Measurements from ENCODE around the gene L3MBTL3.

Gene L3MBTL3

GRCh38 chr6:130008236-130008873 is 10.0 kb upstream of the L3MBTL3 start:
- H3K4me1 ChIP-seq (ENCODE audit: control insufficient read depth, insufficient read depth, low read length) = no peaks in the 10 kb centered on the region
- H3K9ac ChIP-seq (ENCODE audit: low read depth, low read length) = no peak overlapping the region
- H3K4me3 ChIP-seq (ENCODE audit: low read depth, low read length) = no peak overlapping the region
- 0 out of 2 replicates have a peak, but pooled peaks cover 2% of the 10 kb centered on the region for H3K9me3 ChIP-seq (ENCODE audit: control insufficient read depth, insufficient read depth, low read length)
- H3K27ac ChIP-seq (ENCODE audit: low read depth, low read length) = no peak overlapping the region
- H3K27me3 ChIP-seq (ENCODE audit: control insufficient read depth, insufficient read depth, low read length) = no peaks in the 10 kb centered on the region
- no peaks in the 10 kb centered on the region for H3K36me3 ChIP-seq (ENCODE audit: control insufficient read depth, insufficient read depth, low read length)

DNA sequence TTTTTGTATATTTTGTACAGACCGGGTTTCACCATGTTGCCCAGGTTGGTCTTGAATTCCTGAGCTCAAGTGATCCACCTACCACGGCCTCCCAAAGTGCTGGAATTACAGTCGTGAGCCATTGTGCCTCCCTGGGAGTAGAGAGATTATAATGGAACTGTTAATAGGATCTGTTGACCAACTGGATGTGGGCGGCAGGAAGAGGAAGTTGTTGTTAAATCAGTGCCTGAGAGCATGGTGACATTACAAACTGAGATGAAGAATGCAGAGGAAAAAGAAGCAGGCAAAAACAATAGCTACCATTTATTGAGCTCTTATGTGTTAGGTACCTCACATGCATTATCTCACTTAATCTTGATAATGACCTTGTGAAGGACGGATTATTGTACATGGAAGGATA is 9.2 kb upstream of the L3MBTL3 start:
- no peaks in the 10 kb centered on the region for H3K27me3 ChIP-seq (ENCODE audit: control insufficient read depth, insufficient read depth, low read length)
- no peaks in the 10 kb centered on the region for H3K4me1 ChIP-seq (ENCODE audit: control insufficient read depth, insufficient read depth, low read length)
- no peak overlapping the region for H3K9ac ChIP-seq (ENCODE audit: low read depth, low read length)
- H3K9me3 ChIP-seq (ENCODE audit: control insufficient read depth, insufficient read depth, low read length) = 0 out of 2 replicates have a peak, but pooled peaks cover 2% of the 10 kb centered on the region
- H3K27ac ChIP-seq (ENCODE audit: low read depth, low read length) = no peak overlapping the region
- H3K4me3 ChIP-seq (ENCODE audit: low read depth, low read length) = no peak overlapping the region
- H3K36me3 ChIP-seq (ENCODE audit: control insufficient read depth, insufficient read depth, low read length) = no peaks in the 10 kb centered on the region

- H3K4me3 ChIP-seq (ENCODE audit: low read depth, low read length) = no peak overlapping the region
- 0 out of 2 replicates have a peak, but pooled peaks cover 2% of the 10 kb centered on the region for H3K9me3 ChIP-seq (ENCODE audit: control insufficient read depth, insufficient read depth, low read length)
- H3K27ac ChIP-seq (ENCODE audit: low read depth, low read length) = no peak overlapping the region
- no peaks in the 10 kb centered on the region for H3K4me1 ChIP-seq (ENCODE audit: control insufficient read depth, insufficient read depth, low read length)
- no peaks in the 10 kb centered on the region for H3K36me3 ChIP-seq (ENCODE audit: control insufficient read depth, insufficient read depth, low read length)
- no peaks in the 10 kb centered on the region for H3K27me3 ChIP-seq (ENCODE audit: control insufficient read depth, insufficient read depth, low read length)
- no peak overlapping the region for H3K9ac ChIP-seq (ENCODE audit: low read depth, low read length)
Measured at GRCh38 chr6:130010387-130010786, 8.0 kb upstream of the L3MBTL3 start.

DNA sequence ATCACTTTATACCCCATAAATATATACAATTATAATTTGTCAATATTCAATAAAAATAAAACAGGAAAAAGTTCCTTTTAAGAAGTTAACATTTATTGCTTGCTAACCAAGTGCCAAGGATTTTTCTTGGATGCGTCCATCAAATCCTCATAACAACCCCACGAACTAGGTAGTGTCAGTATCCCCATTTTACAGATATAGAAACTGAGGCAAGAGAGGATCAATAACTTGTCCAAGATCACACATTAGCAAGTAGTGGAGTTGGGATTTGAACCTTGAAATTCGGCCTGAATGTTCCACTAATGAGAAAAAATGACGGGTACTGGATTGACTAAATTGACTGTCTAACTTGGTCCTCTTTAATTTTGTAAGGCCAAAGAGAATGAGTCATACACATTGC is 5.7 kb upstream of the L3MBTL3 start:
- H3K4me3 ChIP-seq (ENCODE audit: low read depth, low read length) = no peak overlapping the region
- H3K4me1 ChIP-seq (ENCODE audit: control insufficient read depth, insufficient read depth, low read length) = peaks cover under 1% of the 10 kb centered on the region; the same call in 1 of the 2 replicates
- peaks cover 2% of the 10 kb centered on the region; the same call in 1 of the 2 replicates for H3K27me3 ChIP-seq (ENCODE audit: control insufficient read depth, insufficient read depth, low read length)
- H3K9ac ChIP-seq (ENCODE audit: low read depth, low read length) = no peak overlapping the region
- no peaks in the 10 kb centered on the region for H3K9me3 ChIP-seq (ENCODE audit: control insufficient read depth, insufficient read depth, low read length)
- H3K27ac ChIP-seq (ENCODE audit: low read depth, low read length) = no peak overlapping the region
- H3K36me3 ChIP-seq (ENCODE audit: control insufficient read depth, insufficient read depth, low read length) = no peaks in the 10 kb centered on the region

DNA sequence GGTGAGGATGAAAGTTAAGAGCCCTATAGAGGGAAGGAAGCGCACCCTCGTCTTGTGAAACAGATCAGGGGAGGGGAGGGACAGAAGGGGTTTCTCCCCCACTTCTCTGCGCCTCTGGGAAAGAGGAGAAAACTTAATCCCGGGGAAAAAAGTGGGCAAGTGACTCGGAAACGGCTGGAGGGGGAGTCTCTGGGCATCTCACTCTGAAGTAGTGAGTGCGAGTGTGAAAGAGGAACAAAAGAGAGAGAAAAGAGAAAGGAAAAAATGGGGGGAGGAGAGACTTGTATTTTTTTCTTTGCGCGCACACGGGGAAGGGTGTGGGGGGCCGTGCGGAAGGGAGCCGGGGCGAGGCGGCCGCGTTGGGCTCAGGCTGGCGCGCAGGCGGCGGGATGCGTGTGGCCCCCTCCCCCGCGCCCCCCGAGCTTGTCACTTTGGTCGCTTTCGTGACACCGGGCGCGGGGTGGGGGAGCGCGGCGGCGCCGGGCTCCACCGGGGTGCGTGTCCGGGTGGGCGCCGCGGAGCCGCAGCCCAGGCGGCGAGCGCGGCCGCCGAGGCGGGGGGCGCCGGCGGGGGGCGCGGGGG is 454 bp downstream of the L3MBTL3 start:
- Histone ChIP-seq H3K27ac (ENCODE audit: low read depth, low read length) (peak overlapping the region; percentile 22), H3K9ac (ENCODE audit: low read depth, low read length) (no peak overlapping the region)

GRCh38 chr6:130019326-130020072 is 1.1 kb downstream of the L3MBTL3 start:
- peaks cover 9% of the 10 kb centered on the region; the same call in 1 of the 2 replicates for H3K4me1 ChIP-seq (ENCODE audit: control insufficient read depth, insufficient read depth, low read length)
- peak overlapping the region; percentile 92 for H3K4me3 ChIP-seq (ENCODE audit: low read depth, low read length)
- H3K9me3 ChIP-seq (ENCODE audit: control insufficient read depth, insufficient read depth, low read length) = no peaks in the 10 kb centered on the region
- no peaks in the 10 kb centered on the region for H3K36me3 ChIP-seq (ENCODE audit: control insufficient read depth, insufficient read depth, low read length)
- H3K27me3 ChIP-seq (ENCODE audit: control insufficient read depth, insufficient read depth, low read length) = peaks cover 12% of the 10 kb centered on the region
- H3K9ac ChIP-seq (ENCODE audit: low read depth, low read length) = peak overlapping the region; percentile 55
- no peak overlapping the region for H3K27ac ChIP-seq (ENCODE audit: low read depth, low read length)

More for the DNA sequence above, 454 bp downstream of the L3MBTL3 start:
- Histone ChIP-seq H3K4me3 (ENCODE audit: low read depth, low read length) (peak overlapping the region; percentile 92), H3K36me3 (ENCODE audit: control insufficient read depth, insufficient read depth, low read length) (no peaks in the 10 kb centered on the region), H3K4me1 (ENCODE audit: control insufficient read depth, insufficient read depth, low read length) (peaks cover 9% of the 10 kb centered on the region; the same call in 1 of the 2 replicates), H3K9me3 (ENCODE audit: control insufficient read depth, insufficient read depth, low read length) (no peaks in the 10 kb centered on the region), H3K27me3 (ENCODE audit: control insufficient read depth, insufficient read depth, low read length) (peaks cover 12% of the 10 kb centered on the region)

GRCh38 chr6:130020073-130020906 is 1.9 kb downstream of the L3MBTL3 start:
- Histone ChIP-seq H3K27me3 (ENCODE audit: control insufficient read depth, insufficient read depth, low read length) (peaks cover 12% of the 10 kb centered on the region), H3K4me3 (ENCODE audit: low read depth, low read length) (peak overlapping the region; percentile 72), H3K27ac (ENCODE audit: low read depth, low read length) (no peak overlapping the region), H3K4me1 (ENCODE audit: control insufficient read depth, insufficient read depth, low read length) (peaks cover 9% of the 10 kb centered on the region; the same call in 1 of the 2 replicates), H3K36me3 (ENCODE audit: control insufficient read depth, insufficient read depth, low read length) (no peaks in the 10 kb centered on the region), H3K9ac (ENCODE audit: low read depth, low read length) (no peak overlapping the region), H3K9me3 (ENCODE audit: control insufficient read depth, insufficient read depth, low read length) (no peaks in the 10 kb centered on the region)

- H3K36me3 ChIP-seq (ENCODE audit: control insufficient read depth, insufficient read depth, low read length) = no peaks in the 10 kb centered on the region
- peak overlapping the region; percentile 72 for H3K4me3 ChIP-seq (ENCODE audit: low read depth, low read length)
- peaks cover 12% of the 10 kb centered on the region for H3K27me3 ChIP-seq (ENCODE audit: control insufficient read depth, insufficient read depth, low read length)
- no peak overlapping the region for H3K9ac ChIP-seq (ENCODE audit: low read depth, low read length)
- peaks cover 9% of the 10 kb centered on the region; the same call in 1 of the 2 replicates for H3K4me1 ChIP-seq (ENCODE audit: control insufficient read depth, insufficient read depth, low read length)
- no peak overlapping the region for H3K27ac ChIP-seq (ENCODE audit: low read depth, low read length)
- H3K9me3 ChIP-seq (ENCODE audit: control insufficient read depth, insufficient read depth, low read length) = no peaks in the 10 kb centered on the region
Measured at GRCh38 chr6:130020907-130021629, 2.7 kb downstream of the L3MBTL3 start.

DNA sequence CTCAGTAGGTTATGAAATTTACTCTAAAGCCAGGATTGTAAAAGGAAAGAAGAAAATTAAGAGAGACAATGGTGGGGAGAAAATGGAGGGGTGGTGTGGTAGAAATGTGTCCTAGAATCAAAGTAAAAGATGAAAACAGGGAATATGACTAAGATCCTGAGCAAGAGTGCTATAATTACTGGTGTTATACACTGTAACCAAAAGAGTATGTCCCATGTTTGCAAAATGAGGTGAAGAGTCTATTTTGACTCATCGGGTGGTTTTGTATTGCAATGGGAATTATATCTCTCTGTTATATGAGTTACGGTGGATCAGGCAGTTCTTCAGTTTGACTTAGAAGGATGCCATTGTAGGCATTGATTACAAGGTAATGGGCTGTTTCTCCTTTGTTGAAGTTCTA is 8.5 kb downstream of the L3MBTL3 start:
- H3K36me3 ChIP-seq (ENCODE audit: control insufficient read depth, insufficient read depth, low read length) = no peaks in the 10 kb centered on the region; the same call in 1 of the 2 replicates
- 0 out of 2 replicates have a peak, but pooled peaks cover under 1% of the 10 kb centered on the region for H3K27me3 ChIP-seq (ENCODE audit: control insufficient read depth, insufficient read depth, low read length)
- no peak overlapping the region for H3K9ac ChIP-seq (ENCODE audit: low read depth, low read length)
- no peak overlapping the region for H3K27ac ChIP-seq (ENCODE audit: low read depth, low read length)
- no peaks in the 10 kb centered on the region for H3K9me3 ChIP-seq (ENCODE audit: control insufficient read depth, insufficient read depth, low read length)
- no peak overlapping the region for H3K4me3 ChIP-seq (ENCODE audit: low read depth, low read length)
- no peaks in the 10 kb centered on the region for H3K4me1 ChIP-seq (ENCODE audit: control insufficient read depth, insufficient read depth, low read length)

GRCh38 chr6:130027948-130028347 is 9.6 kb downstream of the L3MBTL3 start:
- Histone ChIP-seq H3K9me3 (ENCODE audit: control insufficient read depth, insufficient read depth, low read length) (no peaks in the 10 kb centered on the region), H3K36me3 (ENCODE audit: control insufficient read depth, insufficient read depth, low read length) (no peaks in the 10 kb centered on the region; the same call in 1 of the 2 replicates), H3K27me3 (ENCODE audit: control insufficient read depth, insufficient read depth, low read length) (no peaks in the 10 kb centered on the region), H3K4me1 (ENCODE audit: control insufficient read depth, insufficient read depth, low read length) (no peaks in the 10 kb centered on the region), H3K27ac (ENCODE audit: low read depth, low read length) (no peak overlapping the region), H3K9ac (ENCODE audit: low read depth, low read length) (no peak overlapping the region), H3K4me3 (ENCODE audit: low read depth, low read length) (no peak overlapping the region)

Data from HUES48 (cell line).